WTC11 (cell line): ENCODE results near the gene TRNP1. TPM values are rescaled to one million over a fixed set of nuclear protein-coding genes. Genes with fewer than 3 reads are reported as not detected.
A peak's percentile ranks its signal among the peaks of the same experiment; 100 is the strongest.

Experiments
- ATAC-seq: fragments of 200-7000 bp; cut with Tn5 transposase; 2 replicates; pipeline ENCODE4 v1.10.0; 2021; ENCODE audit warnings: mild to moderate bottlenecking, moderate library complexity
- CTCF ChIA-PET: fragments of 300-600 bp; sonication (Branson Sonifier 250); formaldehyde crosslinking; loops from one replicate; lab custom pipeline; 2021; ENCODE audit warnings: antibody characterized with exemption; lab: Charles Lee
- POLR2A ChIA-PET: fragments of 350-600 bp; sonication (Branson Sonifier 250); formaldehyde crosslinking; loops from one replicate; lab custom pipeline; 2021; ENCODE audit warnings: antibody characterized with exemption; lab: Charles Lee
- DNase-seq: peaks from one replicate; pipeline ENCODE4 v3.0.0; 2021; ENCODE audit warnings: low spot score
- H3K27ac Mint-ChIP-seq: 2 replicates; pipeline ENCODE4 v1.8.0; 2021; ENCODE audit warnings: mixed read lengths
- H3K27me3 Mint-ChIP-seq: 2 replicates; pipeline ENCODE4 v1.8.0; 2021; ENCODE audit warnings: low read depth, mild to moderate bottlenecking, moderate library complexity, mixed read lengths
- H3K36me3 Mint-ChIP-seq: 2 replicates; pipeline ENCODE4 v1.8.0; 2021; ENCODE audit warnings: mixed read lengths
- H3K4me1 Mint-ChIP-seq: 2 replicates; pipeline ENCODE4 v1.8.0; 2022; ENCODE audit warnings: mixed read lengths
- H3K4me3 Mint-ChIP-seq: 2 replicates; pipeline ENCODE4 v1.8.0; 2021; ENCODE audit warnings: mild to moderate bottlenecking, moderate library complexity, mixed read lengths
- H3K9me3 Mint-ChIP-seq: 2 replicates; pipeline ENCODE4 v1.8.0; 2021; ENCODE audit warnings: mixed read lengths
- AFF4 ChIP-seq: sonication (generic); formaldehyde crosslinking; IDR thresholded peaks from 2 replicates; pipeline ENCODE4 v1.8.1; 2023; ENCODE audit warnings: mild to moderate bottlenecking, missing genetic modification reagents, borderline replicate concordance
- AR ChIP-seq: fragments of 250-450 bp; sonication (Bioruptor Pico); IDR thresholded peaks from 2 replicates; pipeline ENCODE4 v1.9.0; 2021; ENCODE audit warnings: mild to moderate bottlenecking
- ATF1 ChIP-seq: sonication (generic); formaldehyde crosslinking; IDR thresholded peaks from 2 replicates; pipeline ENCODE4 v1.8.1; 2023; ENCODE audit warnings: mild to moderate bottlenecking, moderate library complexity, missing genetic modification reagents
- ATF2 ChIP-seq: sonication (generic); formaldehyde crosslinking; IDR thresholded peaks from 2 replicates; pipeline ENCODE4 v1.8.1; 2022; ENCODE audit warnings: low read depth, missing genetic modification reagents, borderline replicate concordance
- CBFB ChIP-seq: sonication (generic); formaldehyde crosslinking; IDR thresholded peaks from 2 replicates; pipeline ENCODE4 v1.8.1; 2022; ENCODE audit warnings: mild to moderate bottlenecking, low read depth, missing genetic modification reagents
- CDX4 ChIP-seq: fragments of 250-450 bp; sonication (Bioruptor Pico); IDR thresholded peaks from 2 replicates; pipeline ENCODE4 v1.9.0; 2021; ENCODE audit warnings: moderate library complexity, mild to moderate bottlenecking, inconsistent platforms, borderline replicate concordance
- CREM ChIP-seq: sonication (generic); formaldehyde crosslinking; IDR thresholded peaks from 2 replicates; pipeline ENCODE4 v1.8.1; 2022; ENCODE audit warnings: mild to moderate bottlenecking, missing genetic modification reagents, moderate library complexity
- E2F5 ChIP-seq: sonication (generic); formaldehyde crosslinking; IDR thresholded peaks from 2 replicates; pipeline ENCODE4 v1.8.1; 2022; ENCODE audit warnings: mild to moderate bottlenecking, moderate library complexity, missing genetic modification reagents
- KAT7 ChIP-seq: sonication (generic); formaldehyde crosslinking; IDR thresholded peaks from 2 replicates; pipeline ENCODE4 v1.8.1; 2023; ENCODE audit warnings: missing genetic modification reagents, mild to moderate bottlenecking, borderline replicate concordance
- MXD4 ChIP-seq: fragments of 250-450 bp; sonication (Bioruptor Pico); IDR thresholded peaks from 2 replicates; pipeline ENCODE4 v1.8.0; 2021; ENCODE audit warnings: mild to moderate bottlenecking, moderate library complexity, borderline replicate concordance
- NFATC4 ChIP-seq: fragments of 250-450 bp; sonication (Bioruptor Pico); IDR thresholded peaks from 2 replicates; pipeline ENCODE4 v1.9.0; 2021; ENCODE audit warnings: mild to moderate bottlenecking
- NFYB ChIP-seq: sonication (generic); formaldehyde crosslinking; conservative IDR thresholded peaks from 2 replicates; pipeline ENCODE4 v1.8.0; 2022; ENCODE audit warnings: low read depth, missing genetic modification reagents
- SMAD3 ChIP-seq: sonication (generic); formaldehyde crosslinking; IDR thresholded peaks from 2 replicates; pipeline ENCODE4 v1.8.0; 2022; ENCODE audit warnings: missing genetic modification reagents, mild to moderate bottlenecking, borderline replicate concordance
- ZNF219 ChIP-seq: sonication (generic); formaldehyde crosslinking; IDR thresholded peaks from 2 replicates; pipeline ENCODE4 v1.8.0; 2023; ENCODE audit warnings: missing genetic modification reagents, mild to moderate bottlenecking, borderline replicate concordance
- ZNF232 ChIP-seq: sonication (generic); formaldehyde crosslinking; IDR thresholded peaks from 2 replicates; pipeline ENCODE4 v1.8.0; 2022; ENCODE audit warnings: mild to moderate bottlenecking, missing genetic modification reagents
- ZNF263 ChIP-seq: sonication (generic); formaldehyde crosslinking; IDR thresholded peaks from 2 replicates; pipeline ENCODE4 v1.8.1; 2022; ENCODE audit warnings: low read depth, mild to moderate bottlenecking, moderate library complexity, missing genetic modification reagents
- ZNF317 ChIP-seq: sonication (generic); formaldehyde crosslinking; IDR thresholded peaks from 2 replicates; pipeline ENCODE4 v1.8.1; 2023; ENCODE audit warnings: low read depth, mild to moderate bottlenecking, moderate library complexity, missing genetic modification reagents, borderline replicate concordance
- ZNF423 ChIP-seq: fragments of 250-450 bp; sonication (Bioruptor Pico); IDR thresholded peaks from 2 replicates; pipeline ENCODE4 v2.1.2; 2022; ENCODE audit warnings: mild to moderate bottlenecking, moderate library complexity
- ZNF425 ChIP-seq: fragments of 250-450 bp; sonication (Bioruptor Pico); conservative IDR thresholded peaks from 2 replicates; pipeline ENCODE4 v1.9.0; 2021; ENCODE audit warnings: mild to moderate bottlenecking
- ZNF671 ChIP-seq: fragments of 250-450 bp; sonication (Bioruptor Pico); IDR thresholded peaks from 2 replicates; pipeline ENCODE4 v1.8.0; 2021; ENCODE audit warnings: mild to moderate bottlenecking
- total RNA-seq: library from RNA; stranded (reverse); gene quantifications from 3 replicates; pipeline ENCODE4 v1.2.3, GENCODE V29; 2021
- TF ChIP-seq, protein P1 (sequence below): sonication (generic); formaldehyde crosslinking; IDR thresholded peaks from 2 replicates; pipeline ENCODE4 v1.8.0; 2022; ENCODE audit warnings: mild to moderate bottlenecking, missing genetic modification reagents
- TF ChIP-seq, protein P2 (sequence below): sonication (generic); formaldehyde crosslinking; IDR thresholded peaks from 2 replicates; pipeline ENCODE4 v1.8.1; 2022; ENCODE audit warnings: mild to moderate bottlenecking, missing genetic modification reagents, moderate library complexity, borderline replicate concordance

The TRNP1 gene
- total RNA-seq, 1 experiment from 2014 or later: 37.6 TPM

DNA sequence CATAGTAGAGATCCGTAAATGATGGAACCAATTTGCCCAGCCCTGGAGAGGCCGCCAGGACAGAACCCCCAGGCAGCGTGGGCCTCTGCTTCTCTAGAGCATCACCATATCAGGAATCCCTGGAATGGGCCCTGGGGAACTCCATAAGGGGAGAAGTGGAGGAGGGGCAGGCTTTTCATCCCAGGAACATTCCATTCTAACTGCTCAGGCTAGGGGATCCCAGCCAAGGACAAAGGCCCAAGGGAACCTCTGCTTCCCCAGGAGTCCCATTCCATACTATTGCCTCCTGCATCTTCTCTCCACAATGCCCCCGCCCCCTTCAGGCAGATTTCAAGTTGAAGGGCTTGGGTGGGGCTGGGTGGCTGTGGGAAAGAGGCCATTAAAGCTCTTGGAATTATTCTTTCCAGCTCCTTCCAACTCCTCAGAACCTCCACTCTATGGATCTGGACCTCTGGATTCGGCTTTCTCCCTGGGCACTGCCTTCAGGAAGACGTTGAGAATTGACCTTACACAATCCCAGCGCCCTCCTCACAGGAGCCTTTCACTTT, 6.0 kb downstream of the TRNP1 start:
- Mint-ChIP-seq H3K9me3 (no peaks in the 10 kb centered on the region), H3K27me3 (no peaks in the 10 kb centered on the region), H3K4me1 (peaks cover 92% of the 10 kb centered on the region), H3K36me3 (peaks cover 45% of the 10 kb centered on the region), H3K27ac (peak overlapping the region; percentile 97), H3K4me3 (peak overlapping the region; percentile 20; the same call in 1 of the 2 replicates)
- ATAC-seq: peak; percentile 74
- peak; percentile 86 for DNase-seq
- ChIA-PET CTCF (interaction anchor here (0.7 to 9.2 kb wide), 4 partner anchors 9 to 59 kb away, joined by 4 to 190 read pairs (median 40); no protein-coding TSS in a partner anchor), POLR2A (interaction anchor here (0.5 to 5.5 kb wide), 3 partner anchors 11 to 155 kb away, joined by 3 to 83 read pairs (median 7); partner anchors contain the start of genes SLC9A1 and TENT5B)
- TF ChIP-seq AFF4 (CRISPR knock-in tag) (no peak), ATF2 (CRISPR knock-in tag) (no peak), E2F5 (CRISPR knock-in tag) (no peak), ZNF425 (CRISPR knock-in tag) (no peak), ZNF671 (CRISPR knock-in tag) (no peak), ATF1 (CRISPR knock-in tag) (no peak), CREM (no peak), ZNF219 (CRISPR knock-in tag) (no peak), SMAD3 (CRISPR knock-in tag) (no peak), MXD4 (CRISPR knock-in tag) (no peak), ZNF423 (CRISPR knock-in tag) (peak; percentile 78), AR (0 out of 2 replicates have a peak, but pooled peaks have one; percentile 26), ZNF232 (CRISPR knock-in tag) (no peak), ZNF263 (CRISPR knock-in tag) (no peak), NFYB (CRISPR knock-in tag) (no peak), CDX4 (CRISPR knock-in tag) (no peak), CBFB (CRISPR knock-in tag) (no peak), ZNF317 (no peak), NFATC4 (CRISPR knock-in tag) (no peak), KAT7 (CRISPR knock-in tag) (no peak)
- TF ChIP-seq, protein P1, sequence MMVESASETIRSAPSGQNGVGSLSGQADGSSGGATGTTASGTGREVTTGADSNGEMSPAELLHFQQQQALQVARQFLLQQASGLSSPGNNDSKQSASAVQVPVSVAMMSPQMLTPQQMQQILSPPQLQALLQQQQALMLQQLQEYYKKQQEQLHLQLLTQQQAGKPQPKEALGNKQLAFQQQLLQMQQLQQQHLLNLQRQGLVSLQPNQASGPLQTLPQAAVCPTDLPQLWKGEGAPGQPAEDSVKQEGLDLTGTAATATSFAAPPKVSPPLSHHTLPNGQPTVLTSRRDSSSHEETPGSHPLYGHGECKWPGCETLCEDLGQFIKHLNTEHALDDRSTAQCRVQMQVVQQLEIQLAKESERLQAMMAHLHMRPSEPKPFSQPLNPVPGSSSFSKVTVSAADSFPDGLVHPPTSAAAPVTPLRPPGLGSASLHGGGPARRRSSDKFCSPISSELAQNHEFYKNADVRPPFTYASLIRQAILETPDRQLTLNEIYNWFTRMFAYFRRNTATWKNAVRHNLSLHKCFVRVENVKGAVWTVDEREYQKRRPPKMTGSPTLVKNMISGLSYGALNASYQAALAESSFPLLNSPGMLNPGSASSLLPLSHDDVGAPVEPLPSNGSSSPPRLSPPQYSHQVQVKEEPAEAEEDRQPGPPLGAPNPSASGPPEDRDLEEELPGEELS (CRISPR knock-in tag): no peak
- TF ChIP-seq, protein P2, sequence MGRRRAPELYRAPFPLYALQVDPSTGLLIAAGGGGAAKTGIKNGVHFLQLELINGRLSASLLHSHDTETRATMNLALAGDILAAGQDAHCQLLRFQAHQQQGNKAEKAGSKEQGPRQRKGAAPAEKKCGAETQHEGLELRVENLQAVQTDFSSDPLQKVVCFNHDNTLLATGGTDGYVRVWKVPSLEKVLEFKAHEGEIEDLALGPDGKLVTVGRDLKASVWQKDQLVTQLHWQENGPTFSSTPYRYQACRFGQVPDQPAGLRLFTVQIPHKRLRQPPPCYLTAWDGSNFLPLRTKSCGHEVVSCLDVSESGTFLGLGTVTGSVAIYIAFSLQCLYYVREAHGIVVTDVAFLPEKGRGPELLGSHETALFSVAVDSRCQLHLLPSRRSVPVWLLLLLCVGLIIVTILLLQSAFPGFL (CRISPR knock-in tag): no peak
